ENCODE results near the gene BAIAP2. TPM values are rescaled to one million over a fixed set of nuclear protein-coding genes. Genes with fewer than 3 reads are reported as not detected.

The BAIAP2 gene
- total and polyA plus RNA-seq, 2 of the 13 experiments (the other 11 are each of a cell fraction or from before 2014, with no cell fraction given) = 22.5 to 24.0 TPM

DNA sequence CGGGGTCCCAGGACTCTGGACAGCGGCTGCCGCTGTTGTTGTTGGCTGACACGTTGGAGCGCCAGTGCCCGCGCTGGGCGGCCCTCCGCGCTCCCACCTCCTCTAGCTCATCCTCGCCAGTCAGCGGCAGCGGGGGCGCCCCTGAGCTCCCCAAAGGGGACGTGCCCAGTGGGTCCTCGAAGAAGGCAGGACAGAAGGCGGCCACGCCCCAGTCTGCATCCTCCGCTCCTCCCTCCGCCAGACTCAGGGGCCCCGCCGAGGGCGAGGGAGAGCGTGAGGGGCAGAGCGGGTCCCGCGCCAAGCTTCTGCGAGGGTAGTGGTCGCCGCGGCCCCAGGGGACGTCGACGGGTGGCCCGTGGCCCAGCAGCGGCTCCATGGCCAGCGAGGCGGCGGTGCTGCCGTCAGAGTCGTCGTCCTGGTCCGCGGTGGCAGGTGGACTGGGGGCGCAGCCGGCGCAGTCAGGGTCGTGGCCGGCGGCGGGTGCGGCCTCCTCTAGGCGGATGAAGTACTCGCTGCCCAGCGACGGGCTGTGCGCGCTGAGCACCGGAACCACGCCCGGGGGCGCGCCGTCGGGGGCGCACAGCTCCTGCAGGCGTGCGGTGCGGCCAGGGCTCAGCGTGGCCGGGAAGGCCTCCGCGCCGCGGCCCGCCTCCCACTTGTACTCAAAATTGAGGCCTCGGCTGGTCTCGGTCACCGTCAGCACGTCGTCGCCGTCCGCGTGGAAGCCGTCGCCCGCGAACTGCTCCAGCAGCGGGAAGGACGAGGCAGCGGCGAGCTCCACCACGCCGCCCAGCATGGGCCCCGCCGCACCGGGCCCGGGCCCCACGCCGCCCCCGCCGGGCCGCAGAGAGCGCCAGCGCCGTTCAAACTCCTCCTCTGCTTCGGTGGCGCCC, 87.1 kb downstream of the BAIAP2 start:
- H4K20me1 ChIP-seq (ENCODE audit: insufficient read depth, low read length) = no peaks in the 10 kb centered on the region
- TF ChIP-seq ZNF451 (CRISPR knock-in tag; IDR thresholded peaks at IDR 0.05) (no peak), SP1 (IDR thresholded peaks at IDR 0.05) (no peak), SP1 (CRISPR knock-in tag; IDR thresholded peaks at IDR 0.05) (no peak), MZF1 (CRISPR knock-in tag; IDR thresholded peaks at IDR 0.05; ENCODE audit: borderline replicate concordance) (no peak), SRSF9 (IDR thresholded peaks at IDR 0.05; ENCODE audit: borderline replicate concordance, insufficient read depth, low read depth, low read length, poor library complexity, severe bottlenecking) (no peak), NFKB2 (CRISPR knock-in tag; IDR thresholded peaks at IDR 0.05; ENCODE audit: borderline replicate concordance) (no peak), TBP (CRISPR knock-in tag; IDR thresholded peaks at IDR 0.05) (no peak), XBP1 (CRISPR knock-in tag; IDR thresholded peaks at IDR 0.05) (no peak), POLR2AphosphoS2 (IDR thresholded peaks at IDR 0.05; ENCODE audit: low read depth, low read length) (no peak), GPN1 (CRISPR knock-in tag; IDR thresholded peaks at IDR 0.05; ENCODE audit: borderline replicate concordance) (no peak), CHCHD3 (CRISPR knock-in tag; IDR thresholded peaks at IDR 0.05) (no peak)
- TF ChIP-seq, protein P1, sequence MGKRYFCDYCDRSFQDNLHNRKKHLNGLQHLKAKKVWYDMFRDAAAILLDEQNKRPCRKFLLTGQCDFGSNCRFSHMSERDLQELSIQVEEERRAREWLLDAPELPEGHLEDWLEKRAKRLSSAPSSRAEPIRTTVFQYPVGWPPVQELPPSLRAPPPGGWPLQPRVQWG (CRISPR knock-in tag; IDR thresholded peaks at IDR 0.05; ENCODE audit: borderline replicate concordance, low read depth) = no peak
- TF ChIP-seq, protein P2, sequence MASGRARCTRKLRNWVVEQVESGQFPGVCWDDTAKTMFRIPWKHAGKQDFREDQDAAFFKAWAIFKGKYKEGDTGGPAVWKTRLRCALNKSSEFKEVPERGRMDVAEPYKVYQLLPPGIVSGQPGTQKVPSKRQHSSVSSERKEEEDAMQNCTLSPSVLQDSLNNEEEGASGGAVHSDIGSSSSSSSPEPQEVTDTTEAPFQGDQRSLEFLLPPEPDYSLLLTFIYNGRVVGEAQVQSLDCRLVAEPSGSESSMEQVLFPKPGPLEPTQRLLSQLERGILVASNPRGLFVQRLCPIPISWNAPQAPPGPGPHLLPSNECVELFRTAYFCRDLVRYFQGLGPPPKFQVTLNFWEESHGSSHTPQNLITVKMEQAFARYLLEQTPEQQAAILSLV (CRISPR knock-in tag; IDR thresholded peaks at IDR 0.05; ENCODE audit: borderline replicate concordance) = no peak
- no peak overlapping the region for H2AFZ ChIP-seq (ENCODE audit: low read length)
- no peak overlapping the region for H3K9ac ChIP-seq (ENCODE audit: insufficient read depth, low read depth, low read length)
- ChIA-PET POLR2A (no interaction called here), CTCF (ENCODE audit: low intra/inter-chr PET ratio, low total read pairs) (no interaction called here)
- H3K27ac ChIP-seq (ENCODE audit: extremely low read length, insufficient read depth, low read length) = no peak overlapping the region
- H3K27me3 ChIP-seq (ENCODE audit: control insufficient read depth in 1 of 2, insufficient read depth in 2 of 2, low read length in 2 of 2) = no peaks in the 10 kb centered on the region
- FAIRE-seq (no peak), ATAC-seq (no peak), DNase-seq (ENCODE audit: low spot score) (no peak)
- H3K4me1 ChIP-seq (ENCODE audit: insufficient read depth, low read length) = no peaks in the 10 kb centered on the region
- 97% methylated on average over 91 of the region's 109 CpGs for WGBS (ENCODE audit: low lambda C conversion rate)
- intact Hi-C loops (cut with micrococcal nuclease; ENCODE audit: unreplicated experiment) = no loop called here
- in situ Hi-C loops (cut with HindIII; ENCODE audit: extremely low pct_ligation_motif_present, low pct_unique_long_range_greater_than_20kb) = no loop called here
- no peak overlapping the region for H3K4me2 ChIP-seq (ENCODE audit: low read depth, low read length)
- BruUV-seq (replicated peaks) = no TSS peak
- no peak overlapping the region for H3K4me3 ChIP-seq (replicated peaks in 1 of 3; ENCODE audit: insufficient read depth in 1 of 3, low read depth in 2 of 3, low read length in 3 of 3)
- H3K79me2 ChIP-seq (ENCODE audit: insufficient read depth, low read length) = no peaks in the 10 kb centered on the region
- no peaks in the 10 kb centered on the region for H3K9me3 ChIP-seq (ENCODE audit: low read length)
- H3K36me3 ChIP-seq (replicated peaks in 1 of 2; ENCODE audit: control insufficient read depth in 1 of 2, insufficient read depth in 2 of 2, low read length in 2 of 2) = no peaks in the 10 kb centered on the region
